Mucosa of rectum (tissue), 2 donors: ENCODE data around the gene LMBR1L.
"Not testable (repeated sequence)": the region's sequence is repeated elsewhere in the genome, so short reads cannot be mapped to it uniquely, and the experiment has no call there.

ENCODE experiments used
- H3K27ac ChIP-seq, 2 donors: one replicate each; pipeline ENCODE4 v1.7.0; 2013; ENCODE audit warnings: inconsistent platforms in 2 of 2, low read depth in 2 of 2, low read length in 2 of 2
- H3K27me3 ChIP-seq, 2 donors: one replicate each; pipeline ENCODE4 v1.7.0; 2013; ENCODE audit warnings: low read length in 2 of 2; ENCODE audit not compliant: control insufficient read depth in 2 of 2, insufficient read depth in 2 of 2
- H3K36me3 ChIP-seq, 2 donors: one replicate each; pipeline ENCODE4 v1.7.0; 2013; ENCODE audit warnings: low read length in 2 of 2; ENCODE audit not compliant: control insufficient read depth in 2 of 2, insufficient read depth in 2 of 2
- H3K4me1 ChIP-seq, 2 donors: one replicate each; pipeline ENCODE4 v1.7.0; 2013; ENCODE audit warnings: low read length in 2 of 2, mild to moderate bottlenecking in 1 of 2; ENCODE audit not compliant: control insufficient read depth in 2 of 2, insufficient read depth in 2 of 2
- H3K4me3 ChIP-seq, 2 donors: one replicate each; pipeline ENCODE4 v1.7.0; 2013; ENCODE audit warnings: low read length in 2 of 2
- H3K9ac ChIP-seq, 2 donors: one replicate each; pipeline ENCODE4 v1.7.0; 2013; ENCODE audit warnings: low read length in 2 of 2, low read depth in 1 of 2, mild to moderate bottlenecking in 1 of 2
- H3K9me3 ChIP-seq, 2 donors: one replicate each; pipeline ENCODE4 v1.7.0; 2013; ENCODE audit warnings: low read length in 2 of 2; ENCODE audit not compliant: control insufficient read depth in 2 of 2
- donor health status: healthy.
- donor health status: Normal muscosa, but diverticular disease.

The LMBR1L gene

GRCh38 chr12:49133590-49133989 is 22.9 kb upstream of the LMBR1L start:
- Histone ChIP-seq H3K9ac (no peak overlapping the region), H3K4me3 (no peak overlapping the region), H3K27ac (no peak overlapping the region), H3K9me3 (no peaks in the 10 kb centered on the region), H3K4me1 (peaks cover 20 to 21% of the 10 kb centered on the region in 2 donors), H3K36me3 (peaks cover 11 to 14% of the 10 kb centered on the region in 2 donors), H3K27me3 (no peaks in the 10 kb centered on the region)

- no peaks in the 10 kb centered on the region for H3K9me3 ChIP-seq
- peaks cover 12 to 16% of the 10 kb centered on the region in 2 donors for H3K36me3 ChIP-seq
- H3K4me3 ChIP-seq = no peak overlapping the region
- H3K9ac ChIP-seq = no peak overlapping the region
- H3K27me3 ChIP-seq = no peaks in the 10 kb centered on the region
- peaks cover 20 to 21% of the 10 kb centered on the region in 2 donors for H3K4me1 ChIP-seq
- H3K27ac ChIP-seq = no peak overlapping the region
Measured at GRCh38 chr12:49133014-49133413, 22.4 kb upstream of the LMBR1L start.

DNA sequence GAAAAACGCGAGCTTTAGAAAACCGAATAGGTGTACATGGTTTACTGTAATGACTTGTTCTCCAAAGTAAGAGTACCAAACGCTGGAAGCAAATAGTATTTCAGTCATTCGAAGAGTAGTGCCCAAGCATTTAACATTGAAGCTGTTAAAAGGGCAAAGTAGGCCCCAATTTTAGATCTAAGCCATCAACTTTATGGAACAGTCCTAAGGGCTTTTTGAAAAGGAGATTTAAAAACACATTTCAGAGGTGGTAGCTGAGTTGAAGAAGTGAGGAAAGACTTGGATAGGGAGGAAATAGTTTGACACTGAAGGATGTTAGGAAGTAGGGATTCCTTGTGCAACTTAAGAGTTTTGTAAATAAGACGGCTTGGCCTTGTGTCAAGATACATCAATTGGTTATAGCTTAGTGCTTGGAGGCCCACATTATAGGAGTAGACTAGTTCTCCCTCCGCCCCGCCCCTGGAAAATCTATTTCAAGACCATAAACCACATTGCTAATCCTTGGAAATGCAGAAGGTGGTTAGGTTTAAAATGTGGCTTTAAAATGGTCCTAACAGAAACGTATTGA is 21.3 kb upstream of the LMBR1L start:
- H3K9me3 ChIP-seq = no peaks in the 10 kb centered on the region
- peak overlapping the region; percentile 83 to 96 for H3K4me3 ChIP-seq
- peak overlapping the region; percentile 80 to 100 for H3K27ac ChIP-seq
- peaks cover 19 to 25% of the 10 kb centered on the region in 2 donors for H3K36me3 ChIP-seq
- peaks cover 20 to 21% of the 10 kb centered on the region in 2 donors for H3K4me1 ChIP-seq
- H3K9ac ChIP-seq = peak overlapping the region; percentile 64 to 96
- no peaks in the 10 kb centered on the region for H3K27me3 ChIP-seq

DNA sequence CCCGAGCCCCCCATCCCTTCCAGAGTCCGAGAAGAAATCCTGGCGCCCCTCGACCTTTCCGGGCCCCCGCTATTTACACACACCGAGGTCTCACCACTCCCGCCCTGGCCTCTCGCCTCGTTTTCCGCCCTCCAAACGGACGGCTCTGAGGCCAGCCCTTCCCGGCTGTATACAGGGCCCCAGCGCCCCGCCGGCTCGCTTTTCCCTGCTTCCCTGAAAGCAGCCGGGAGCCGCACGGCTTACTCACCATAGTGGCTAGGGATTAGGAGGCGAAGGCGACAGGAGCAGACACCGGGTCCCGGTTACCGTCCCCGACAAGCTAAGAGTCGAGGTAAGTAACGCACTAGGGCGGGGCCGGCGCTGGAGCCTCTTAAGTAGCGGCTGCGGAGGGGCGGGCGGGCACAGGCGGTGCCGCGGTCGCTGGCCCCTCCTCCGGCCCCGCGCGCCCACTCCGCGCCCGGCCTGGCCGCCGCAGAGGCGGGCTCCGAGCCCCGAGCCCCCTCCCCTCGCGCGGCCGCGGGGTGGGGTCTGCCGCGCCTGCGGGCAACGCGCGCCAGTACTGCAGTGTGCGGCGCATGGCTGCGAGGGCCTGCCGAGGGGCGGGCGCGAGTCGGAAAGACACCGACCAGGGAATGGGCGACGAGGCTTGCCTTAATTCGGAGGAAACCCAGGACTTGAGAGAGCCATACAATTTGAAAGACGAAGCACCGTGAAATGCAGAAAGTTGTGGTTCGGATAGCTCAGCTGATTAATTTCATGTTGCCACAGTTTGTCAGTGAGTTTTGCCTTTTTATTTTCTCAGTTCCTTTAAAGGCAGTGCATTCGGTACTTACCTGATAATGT is 20.6 kb upstream of the LMBR1L start, which contains the start of gene TUBA1B:
Gene TUBA1B (minus strand): TSS at position 345 of the 843 bp plus-strand sequence. CDS start 95 bp downstream, at position 250.
- H3K4me3 ChIP-seq = peak within 1 kb of the TSS; percentile 94 to 96

DNA sequence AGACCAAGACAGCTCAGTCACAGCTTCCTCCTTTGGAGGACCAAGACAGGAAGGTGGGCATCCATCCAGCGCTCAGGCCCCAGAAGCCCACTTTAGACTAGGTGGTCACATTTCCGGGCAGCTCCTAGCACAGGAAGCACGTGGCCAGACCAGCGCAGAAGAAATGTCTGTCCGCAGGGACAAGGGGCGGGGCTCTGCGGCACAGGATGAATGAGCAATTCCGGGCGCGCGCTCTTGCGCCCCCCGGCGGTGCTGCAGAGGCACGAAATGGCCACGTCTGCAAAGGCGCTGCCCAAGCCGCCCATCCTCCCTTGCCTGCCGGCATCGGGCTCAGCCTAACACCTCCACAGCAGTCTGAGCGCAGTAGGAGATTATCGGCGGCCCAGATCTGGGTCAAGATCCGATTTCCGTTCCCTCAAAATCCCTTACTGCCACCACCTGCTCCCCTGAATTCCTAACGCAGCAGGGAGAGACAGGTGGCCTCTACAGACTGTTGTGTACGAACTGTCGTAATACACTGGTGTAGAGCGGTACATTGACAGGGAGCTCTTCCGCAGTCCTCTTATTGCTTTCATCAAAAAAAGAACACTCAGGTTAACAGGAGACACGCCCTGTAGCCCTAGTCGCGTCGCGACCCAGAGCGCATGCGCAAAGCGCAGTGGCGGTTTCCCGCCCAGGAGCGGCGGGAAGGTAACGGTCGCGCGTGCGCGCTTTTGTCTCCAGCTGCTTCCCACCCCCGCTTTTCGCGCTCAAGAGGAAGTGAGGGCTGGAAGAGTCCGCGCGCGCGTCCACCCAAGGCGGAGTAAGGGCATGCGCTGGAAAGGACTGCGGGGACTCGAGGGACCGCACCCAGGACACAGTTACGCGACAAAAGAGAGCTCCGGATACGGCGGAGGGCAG is 19.8 kb upstream of the LMBR1L start:
- Histone ChIP-seq H3K4me3 (peak overlapping the region; percentile 94 to 96), H3K27ac (peak overlapping the region; percentile 98 to 100), H3K9ac (peak overlapping the region; percentile 95 to 96), H3K9me3 (no peaks in the 10 kb centered on the region), H3K36me3 (peaks cover 19 to 25% of the 10 kb centered on the region in 2 donors), H3K27me3 (no peaks in the 10 kb centered on the region), H3K4me1 (peaks cover 20 to 21% of the 10 kb centered on the region in 2 donors)

More for the DNA sequence above, 20.6 kb upstream of the LMBR1L start, which contains the start of gene TUBA1B:
- Histone ChIP-seq H3K9me3 (no peaks in the 10 kb centered on the region), H3K9ac (peak within 1 kb of the TSS; percentile 95 to 96), H3K27me3 (no peaks in the 10 kb centered on the region), H3K36me3 (peaks cover 19 to 25% of the 10 kb centered on the region in 2 donors), H3K27ac (peak within 1 kb of the TSS; percentile 98 to 100), H3K4me1 (peaks cover 20 to 21% of the 10 kb centered on the region in 2 donors)

- Histone ChIP-seq H3K27me3 (no peaks in the 10 kb centered on the region), H3K9me3 (no peaks in the 10 kb centered on the region), H3K4me1 (peaks cover 20 to 21% of the 10 kb centered on the region in 2 donors), H3K27ac (peak overlapping the region; percentile 98 to 100), H3K4me3 (peak overlapping the region; percentile 94 to 96), H3K9ac (peak overlapping the region; percentile 95 to 96), H3K36me3 (peaks cover 19 to 25% of the 10 kb centered on the region in 2 donors)
Measured at GRCh38 chr12:49129332-49130150, 18.9 kb upstream of the LMBR1L start.

- H3K27ac ChIP-seq, H3K9ac ChIP-seq, H3K9me3 ChIP-seq, H3K4me3 ChIP-seq, H3K27me3 ChIP-seq: not testable (repeated sequence)
- Histone ChIP-seq H3K36me3 (peaks cover 19 to 25% of the 10 kb centered on the region in 2 donors), H3K4me1 (peaks cover 20 to 21% of the 10 kb centered on the region in 2 donors)
Measured at GRCh38 chr12:49127971-49128370, 17.3 kb upstream of the LMBR1L start.

GRCh38 chr12:49126852-49127763 is 16.5 kb upstream of the LMBR1L start:
- no peak overlapping the region for H3K4me3 ChIP-seq
- H3K4me1 ChIP-seq = peaks cover 16 to 17% of the 10 kb centered on the region in 2 donors
- no peaks in the 10 kb centered on the region for H3K27me3 ChIP-seq
- no peaks in the 10 kb centered on the region for H3K9me3 ChIP-seq
- H3K36me3 ChIP-seq = peaks cover 19 to 25% of the 10 kb centered on the region in 2 donors
- H3K9ac ChIP-seq = no peak overlapping the region
- H3K27ac ChIP-seq = no peak overlapping the region
